MM.1S (cell line): ENCODE results near the gene YEATS2.

Experiments
- EZH2 ChIP-seq: fragments of 300-600 bp; sonication (generic); optimal IDR thresholded peaks from 2 replicates; pipeline ENCODE3; 2017; ENCODE audit warnings: low read depth, mild to moderate bottlenecking, antibody characterized with exemption, low read length, mixed read lengths
- EZH2phosphoT487 ChIP-seq: fragments of 300-600 bp; sonication (generic); IDR thresholded peaks from 2 replicates; pipeline ENCODE4 v1.6.1; 2018; ENCODE audit warnings: antibody characterized with exemption, low read length
- TF ChIP-seq, protein P1 (sequence below): fragments of 300-600 bp; sonication (generic); IDR thresholded peaks from 2 replicates; pipeline ENCODE4 v1.5.1; 2016; ENCODE audit warnings: antibody characterized with exemption, low read length, mixed read lengths

DNA sequence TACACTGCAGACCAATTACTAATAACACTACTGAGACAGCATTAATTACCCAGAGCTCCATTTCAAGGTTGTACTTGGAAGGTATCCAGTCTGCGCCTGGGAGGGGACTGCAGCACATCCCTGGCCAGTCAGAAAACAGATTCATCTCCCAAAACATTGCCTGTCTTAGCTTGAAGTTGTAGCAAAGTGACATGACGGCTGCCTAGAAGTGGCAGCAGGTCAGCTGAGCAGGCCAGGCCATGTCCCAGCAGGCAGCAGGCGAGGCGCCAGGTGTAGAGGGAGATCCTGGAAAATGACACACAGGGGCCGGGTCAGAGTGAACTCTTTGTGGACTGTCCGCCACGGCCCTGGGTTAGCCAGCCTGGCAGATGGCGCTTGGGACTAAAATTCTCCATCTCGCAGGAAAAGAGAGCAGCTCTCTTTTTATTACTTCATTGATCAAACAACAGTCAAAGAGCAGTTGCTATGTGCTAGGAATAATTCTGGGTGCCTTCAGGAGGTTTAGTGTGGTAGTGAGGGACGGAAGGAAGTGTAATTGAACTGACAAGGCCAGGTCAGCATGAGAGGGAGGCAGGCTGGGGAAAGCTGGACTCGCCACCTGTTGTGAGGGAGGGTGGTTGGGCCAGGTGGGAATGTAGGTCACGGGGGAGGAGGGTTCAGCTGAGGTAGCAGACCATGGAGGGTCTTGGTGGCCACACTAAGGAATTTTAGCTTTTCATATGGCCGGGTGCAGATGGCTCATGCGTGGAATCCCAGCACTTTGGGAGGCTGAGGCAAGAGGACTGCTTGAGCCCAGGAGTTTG lies 129.1 kb downstream of the YEATS2 start:
- TF ChIP-seq, protein P1, sequence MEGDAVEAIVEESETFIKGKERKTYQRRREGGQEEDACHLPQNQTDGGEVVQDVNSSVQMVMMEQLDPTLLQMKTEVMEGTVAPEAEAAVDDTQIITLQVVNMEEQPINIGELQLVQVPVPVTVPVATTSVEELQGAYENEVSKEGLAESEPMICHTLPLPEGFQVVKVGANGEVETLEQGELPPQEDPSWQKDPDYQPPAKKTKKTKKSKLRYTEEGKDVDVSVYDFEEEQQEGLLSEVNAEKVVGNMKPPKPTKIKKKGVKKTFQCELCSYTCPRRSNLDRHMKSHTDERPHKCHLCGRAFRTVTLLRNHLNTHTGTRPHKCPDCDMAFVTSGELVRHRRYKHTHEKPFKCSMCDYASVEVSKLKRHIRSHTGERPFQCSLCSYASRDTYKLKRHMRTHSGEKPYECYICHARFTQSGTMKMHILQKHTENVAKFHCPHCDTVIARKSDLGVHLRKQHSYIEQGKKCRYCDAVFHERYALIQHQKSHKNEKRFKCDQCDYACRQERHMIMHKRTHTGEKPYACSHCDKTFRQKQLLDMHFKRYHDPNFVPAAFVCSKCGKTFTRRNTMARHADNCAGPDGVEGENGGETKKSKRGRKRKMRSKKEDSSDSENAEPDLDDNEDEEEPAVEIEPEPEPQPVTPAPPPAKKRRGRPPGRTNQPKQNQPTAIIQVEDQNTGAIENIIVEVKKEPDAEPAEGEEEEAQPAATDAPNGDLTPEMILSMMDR, result no peak
- no peak for TF ChIP-seq EZH2
- no peak for TF ChIP-seq EZH2phosphoT487
